IMR-90 (cell line): ENCODE measurements around the gene PRSS50. TPM values are rescaled to one million over a fixed set of nuclear protein-coding genes. Genes with fewer than 3 reads are reported as not detected.

Experiments
- ATAC-seq: fragments of 200-7000 bp; cut with Tn5 transposase; 2 replicates; pipeline ENCODE4 v1.9.1; 2020; ENCODE audit warnings: low read depth, mild to moderate bottlenecking, moderate library complexity
- BruUV-seq: library from RNA; stranded (reverse); fragments of 400-500 nt; replicated peaks from 2 replicates; lab custom pipeline; 2021; lab: Mats Ljungman, UMichigan
- CTCF ChIA-PET: fragments of 300-600 bp; formaldehyde crosslinking; extraction: SDS; loops from one replicate; lab custom pipeline; 2021; ENCODE audit warnings: antibody characterized with exemption; lab: Yijun Ruan, JAX
- POLR2A ChIA-PET: fragments of 300-600 bp; sonication (Branson Sonifier 250); formaldehyde crosslinking; loops from one replicate; lab custom pipeline; 2022; ENCODE audit warnings: antibody characterized with exemption; ENCODE audit not compliant: unreplicated experiment; lab: Charles Lee
- DNase-seq: peaks from one replicate; pipeline ENCODE4 v3.0.0; 2013
- H2AFZ ChIP-seq: replicated peaks from 2 replicates; pipeline ENCODE3; 2013; ENCODE audit warnings: low read length, mild to moderate bottlenecking; ENCODE audit not compliant: poor library complexity
- H2AK5ac ChIP-seq: 2 replicates; pipeline ENCODE4 v1.6.1; 2013; ENCODE audit warnings: low read depth, low read length, inconsistent platforms
- H2AK9ac ChIP-seq: replicated peaks from 2 replicates; pipeline ENCODE3; 2013; ENCODE audit warnings: mild to moderate bottlenecking, low read depth, low read length, moderate library complexity; ENCODE audit not compliant: poor library complexity
- H2BK120ac ChIP-seq: 2 replicates; pipeline ENCODE4 v1.6.1; 2013; ENCODE audit warnings: low read depth, low read length, inconsistent platforms
- H2BK15ac ChIP-seq: 3 replicates; pipeline ENCODE4 v1.6.1; 2013; ENCODE audit warnings: low read depth, low read length, inconsistent platforms
- H2BK20ac ChIP-seq: 2 replicates; pipeline ENCODE4 v1.6.1; 2013; ENCODE audit warnings: low read depth, mild to moderate bottlenecking, inconsistent platforms, low read length, moderate library complexity
- H2BK5ac ChIP-seq: 2 replicates; pipeline ENCODE4 v1.6.1; 2013; ENCODE audit warnings: mild to moderate bottlenecking, low read depth, low read length, inconsistent platforms; ENCODE audit not compliant: poor library complexity, severe bottlenecking
- H3K14ac ChIP-seq: replicated peaks from 2 replicates; pipeline ENCODE4 v1.6.1; 2013; ENCODE audit warnings: low read depth, low read length, inconsistent platforms
- H3K18ac ChIP-seq: 2 replicates; pipeline ENCODE4 v1.6.1; 2013; ENCODE audit warnings: low read depth, low read length, control low read depth
- H3K23ac ChIP-seq: 2 replicates; pipeline ENCODE4 v1.6.1; 2013; ENCODE audit warnings: low read depth, low read length, inconsistent platforms
- H3K27ac ChIP-seq: 2 replicates; pipeline ENCODE4 v1.5.1; 2013; ENCODE audit warnings: mild to moderate bottlenecking, control low read depth, low read length; ENCODE audit not compliant: insufficient read depth
- H3K27me3 ChIP-seq: 2 replicates; pipeline ENCODE4 v1.6.1; 2013; ENCODE audit warnings: low read length; ENCODE audit not compliant: control insufficient read depth, insufficient read depth
- H3K36me3 ChIP-seq: 2 replicates; pipeline ENCODE4 v1.6.1; 2013; ENCODE audit warnings: low read length, mixed read lengths; ENCODE audit not compliant: control insufficient read depth, insufficient read depth
- H3K4ac ChIP-seq: 2 replicates; pipeline ENCODE4 v1.6.1; 2013; ENCODE audit warnings: low read depth, low read length, inconsistent platforms
- H3K4me1 ChIP-seq: 2 replicates; pipeline ENCODE4 v1.6.1; 2013; ENCODE audit warnings: low read length, mixed read lengths; ENCODE audit not compliant: control insufficient read depth, insufficient read depth
- H3K4me2 ChIP-seq: 2 replicates; pipeline ENCODE4 v1.6.1; 2013; ENCODE audit warnings: low read depth, mild to moderate bottlenecking, control low read depth, low read length, moderate library complexity
- H3K4me3 ChIP-seq: 2 replicates; pipeline ENCODE4 v1.5.1; 2013; ENCODE audit warnings: low read depth, mild to moderate bottlenecking, control low read depth, low read length, moderate library complexity; ENCODE audit not compliant: insufficient read depth
- H3K56ac ChIP-seq: 2 replicates; pipeline ENCODE4 v1.6.1; 2013; ENCODE audit warnings: low read length, inconsistent platforms; ENCODE audit not compliant: insufficient read depth; ENCODE audit errors: extremely low read depth
- H3K79me1 ChIP-seq, 2 experiments: 2 replicates each; pipeline ENCODE4 v1.6.1; 2013; ENCODE audit warnings: low read length in 2 of 2, inconsistent platforms in 1 of 2, low read depth in 1 of 2
- H3K9ac ChIP-seq: 2 replicates; pipeline ENCODE4 v1.6.1; 2013; ENCODE audit warnings: low read depth, low read length, control low read depth
- H3K9me1 ChIP-seq: 2 replicates; pipeline ENCODE4 v1.6.1; 2013; ENCODE audit warnings: low read length, inconsistent platforms; ENCODE audit not compliant: insufficient read depth
- H3K9me3 ChIP-seq: 2 replicates; pipeline ENCODE4 v1.6.1; 2013; ENCODE audit warnings: low read length; ENCODE audit not compliant: control insufficient read depth, insufficient read depth
- H4K20me1 ChIP-seq: 2 replicates; pipeline ENCODE4 v1.6.1; 2013; ENCODE audit warnings: low read length, inconsistent platforms; ENCODE audit not compliant: insufficient read depth
- H4K5ac ChIP-seq: 2 replicates; pipeline ENCODE4 v1.6.1; 2013; ENCODE audit warnings: mild to moderate bottlenecking, low read depth, low read length, control low read depth
- H4K8ac ChIP-seq, 2 experiments: 2 replicates each; pipeline ENCODE4 v1.6.1; 2013; ENCODE audit warnings: low read depth in 2 of 2, low read length in 2 of 2, control low read depth in 1 of 2, inconsistent platforms in 1 of 2
- H4K91ac ChIP-seq: 2 replicates; pipeline ENCODE4 v1.6.1; 2013; ENCODE audit warnings: low read depth, low read length, inconsistent platforms; ENCODE audit not compliant: insufficient read depth
- BHLHE40 ChIP-seq: fragments of 150-350 bp; IDR thresholded peaks from 2 replicates; pipeline ENCODE4 v1.6.1; 2016; ENCODE audit warnings: mild to moderate bottlenecking, low read depth, low read length
- CEBPB ChIP-seq: IDR thresholded peaks from 2 replicates; pipeline ENCODE4 v1.6.1; 2012; ENCODE audit warnings: low read depth, low read length, improper control_type of control experiment
- CHD1 ChIP-seq: IDR thresholded peaks from 2 replicates; pipeline ENCODE4 v1.6.1; 2012; ENCODE audit warnings: low read depth, low read length, improper control_type of control experiment
- ELK1 ChIP-seq: fragments of 150-350 bp; IDR thresholded peaks from 2 replicates; pipeline ENCODE4 v1.6.1; 2016; ENCODE audit warnings: low read depth, mild to moderate bottlenecking, low read length, moderate library complexity, borderline replicate concordance
- FOS ChIP-seq: fragments of 150-350 bp; IDR thresholded peaks from 2 replicates; pipeline ENCODE4 v1.6.1; 2016; ENCODE audit warnings: low read depth, low read length
- MAFK ChIP-seq: IDR thresholded peaks from 2 replicates; pipeline ENCODE4 v1.6.1; 2012; ENCODE audit warnings: low read depth, low read length, improper control_type of control experiment
- MAZ ChIP-seq: IDR thresholded peaks from 2 replicates; pipeline ENCODE4 v1.6.1; 2012; ENCODE audit warnings: low read depth, mild to moderate bottlenecking, low read length, improper control_type of control experiment, moderate library complexity, borderline replicate concordance
- MXI1 ChIP-seq: IDR thresholded peaks from 2 replicates; pipeline ENCODE4 v1.6.1; 2012; ENCODE audit warnings: low read depth, mild to moderate bottlenecking, low read length, moderate library complexity, borderline replicate concordance
- NFE2L2 ChIP-seq: fragments of 150-350 bp; IDR thresholded peaks from 2 replicates; pipeline ENCODE4 v1.6.1; 2016; ENCODE audit warnings: low read depth, mild to moderate bottlenecking, low read length
- POLR2A ChIP-seq: IDR thresholded peaks from 2 replicates; pipeline ENCODE4 v1.6.1; 2012; ENCODE audit warnings: mild to moderate bottlenecking, low read depth, low read length
- RAD21 ChIP-seq: IDR thresholded peaks from 2 replicates; pipeline ENCODE4 v1.6.1; 2012; ENCODE audit warnings: low read length, improper control_type of control experiment
- RCOR1 ChIP-seq: IDR thresholded peaks from 2 replicates; pipeline ENCODE4 v1.6.1; 2012; ENCODE audit warnings: mild to moderate bottlenecking, low read length, improper control_type of control experiment; ENCODE audit not compliant: insufficient replicate concordance
- RFX5 ChIP-seq: IDR thresholded peaks from 2 replicates; pipeline ENCODE4 v1.8.0; 2012; ENCODE audit warnings: low read depth, mild to moderate bottlenecking, low read length, moderate library complexity
- SMC3 ChIP-seq: fragments of 150-350 bp; IDR thresholded peaks from 2 replicates; pipeline ENCODE4 v1.6.1; 2016; ENCODE audit warnings: low read depth, mild to moderate bottlenecking, antibody characterized with exemption, low read length, moderate library complexity
- USF2 ChIP-seq: fragments of 150-350 bp; IDR thresholded peaks from 2 replicates; pipeline ENCODE4 v1.6.1; 2017; ENCODE audit warnings: mild to moderate bottlenecking, antibody characterized with exemption, low read length, low read depth
- WGBS, 2 experiments: methylation state at CpG; one replicate each; pipeline versions ENCODE4 v1.1.5 to v1.1.7; 2013; ENCODE audit warnings: missing lambda C conversion rate in 2 of 2; ENCODE audit not compliant: insufficient read length in 1 of 2; ENCODE audit errors: extremely low coverage in 2 of 2; 5-methylcytosine and 5-hydroxymethylcytosine counted together
- dilution Hi-C: fragments of 300-500 bp; cut with HindIII; formaldehyde crosslinking; loops from one replicate; pipeline ENCODE4 v1.14.3; 2018; ENCODE audit warnings: low sequenced_read_pairs; ENCODE audit not compliant: unreplicated experiment
- in situ Hi-C: fragments of 300-500 bp; cut with MboI; formaldehyde crosslinking; loops from 3 replicates; pipeline ENCODE4 v1.14.3; 2019; ENCODE audit warnings: low sequenced_read_pairs, inconsistent platforms, mixed read lengths
- intact Hi-C: fragments of 100-400 bp; cut with micrococcal nuclease; formaldehyde crosslinking; loops from 2 replicates; pipeline ENCODE4 v1.10.0; 2022
- polyA plus RNA-seq, 3 experiments: library from polyadenylated mRNA; depleted of rRNA; stranded (reverse); fragments of >200 nt; gene quantifications; 2 replicates each; pipeline ENCODE4 v1.2.3, GENCODE V29; 2012; ENCODE audit warnings: low replicate concordance in 1 of 3
- total RNA-seq: library from RNA; depleted of rRNA; stranded (reverse); fragments of >200 nt; gene quantifications from 2 replicates; pipeline ENCODE4 v1.2.3, GENCODE V29; 2012
- TF ChIP-seq, protein P1 (sequence below): conservative IDR thresholded peaks from 2 replicates; pipeline ENCODE4 v1.5.1; 2012; ENCODE audit warnings: mild to moderate bottlenecking, low read depth, low read length, improper control_type of control experiment

The PRSS50 gene
- total and polyA plus RNA-seq, 2 of the 4 experiments (the other 2 are of a cell fraction) = not detected

DNA sequence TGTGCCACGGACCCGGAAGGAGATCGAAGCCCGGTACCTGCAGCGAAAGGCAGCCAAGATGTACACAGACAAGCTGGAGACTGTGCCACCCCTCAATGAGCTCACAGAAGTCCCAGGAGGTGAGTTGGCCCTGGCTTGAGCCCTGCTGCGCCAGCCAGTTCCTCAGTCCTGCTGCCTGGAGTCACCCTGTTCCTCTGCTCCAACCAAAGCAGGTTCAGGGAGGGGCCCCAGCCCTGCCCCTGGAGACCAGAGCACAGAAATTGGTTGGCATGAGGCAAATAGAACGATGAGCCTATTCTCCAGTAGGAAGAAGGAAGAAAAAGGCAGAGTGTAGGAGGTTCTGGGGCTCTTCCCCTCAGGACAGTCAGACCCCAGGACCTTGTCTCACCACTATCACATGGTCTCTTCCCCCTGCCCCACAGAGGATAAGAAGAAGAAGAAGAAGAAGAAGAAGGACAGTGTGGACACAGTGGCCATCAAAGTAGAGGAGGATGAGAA lies 8.5 kb downstream of the PRSS50 start:
- Histone ChIP-seq H3K18ac (no peak overlapping the region), H3K4me1 (peaks cover 3% of the 10 kb centered on the region; the same call in 1 of the 2 replicates), H2BK20ac (no peak overlapping the region), H3K4ac (no peak overlapping the region), H3K36me3 (no peaks in the 10 kb centered on the region), H3K27me3 (peaks cover 11% of the 10 kb centered on the region; the same call in 1 of the 2 replicates), H3K27ac (no peak overlapping the region), H3K4me2 (no peak overlapping the region), H3K9me3 (no peaks in the 10 kb centered on the region), H4K20me1 (peaks cover 3% of the 10 kb centered on the region; the same call in 1 of the 2 replicates), H3K4me3 (no peak overlapping the region), H3K56ac (no peak overlapping the region), H4K91ac (no peak overlapping the region), H3K79me1 (no peaks in the 10 kb centered on the region), H2BK5ac (no peak overlapping the region), H4K8ac (no peak overlapping the region), H2AFZ (no peak overlapping the region), H3K23ac (no peak overlapping the region), H3K9me1 (no peaks in the 10 kb centered on the region; the same call in 1 of the 2 replicates), H2BK120ac (no peak overlapping the region), H2BK15ac (no peak overlapping the region), H2AK9ac (no peak overlapping the region), H4K5ac (no peak overlapping the region), H2AK5ac (no peak overlapping the region), H3K14ac (no peak overlapping the region), H3K9ac (no peak overlapping the region)
- TF ChIP-seq MXI1 = no peak
- TF ChIP-seq RCOR1 = no peak
- no peak for TF ChIP-seq CEBPB
- TF ChIP-seq RFX5 = no peak
- no peak for TF ChIP-seq MAZ
- TF ChIP-seq SMC3 = no peak
- TF ChIP-seq RAD21 = no peak
- TF ChIP-seq ELK1 = no peak
- TF ChIP-seq MAFK = no peak
- no peak for TF ChIP-seq POLR2A
- TF ChIP-seq USF2 = no peak
- TF ChIP-seq NFE2L2 = no peak
- TF ChIP-seq CHD1 = no peak
- TF ChIP-seq BHLHE40 = no peak
- TF ChIP-seq, protein P1, sequence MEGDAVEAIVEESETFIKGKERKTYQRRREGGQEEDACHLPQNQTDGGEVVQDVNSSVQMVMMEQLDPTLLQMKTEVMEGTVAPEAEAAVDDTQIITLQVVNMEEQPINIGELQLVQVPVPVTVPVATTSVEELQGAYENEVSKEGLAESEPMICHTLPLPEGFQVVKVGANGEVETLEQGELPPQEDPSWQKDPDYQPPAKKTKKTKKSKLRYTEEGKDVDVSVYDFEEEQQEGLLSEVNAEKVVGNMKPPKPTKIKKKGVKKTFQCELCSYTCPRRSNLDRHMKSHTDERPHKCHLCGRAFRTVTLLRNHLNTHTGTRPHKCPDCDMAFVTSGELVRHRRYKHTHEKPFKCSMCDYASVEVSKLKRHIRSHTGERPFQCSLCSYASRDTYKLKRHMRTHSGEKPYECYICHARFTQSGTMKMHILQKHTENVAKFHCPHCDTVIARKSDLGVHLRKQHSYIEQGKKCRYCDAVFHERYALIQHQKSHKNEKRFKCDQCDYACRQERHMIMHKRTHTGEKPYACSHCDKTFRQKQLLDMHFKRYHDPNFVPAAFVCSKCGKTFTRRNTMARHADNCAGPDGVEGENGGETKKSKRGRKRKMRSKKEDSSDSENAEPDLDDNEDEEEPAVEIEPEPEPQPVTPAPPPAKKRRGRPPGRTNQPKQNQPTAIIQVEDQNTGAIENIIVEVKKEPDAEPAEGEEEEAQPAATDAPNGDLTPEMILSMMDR = no peak
- TF ChIP-seq FOS = no peak
- DNase-seq = no peak
- dilution Hi-C loops = no loop called here
- WGBS, 2 experiments = 87% methylated on average over 6 of the region's 7 CpGs; no CpG with 5 or more reads in 1 of the 2 experiments
- CTCF ChIA-PET = interaction anchor here (1.9 kb wide), 1 partner anchor 186 kb away, joined by 6 read pairs; no protein-coding TSS in a partner anchor
- intact Hi-C loops = no loop called here
- POLR2A ChIA-PET = no interaction called here
- no TSS peak for BruUV-seq
- no peak for ATAC-seq
- in situ Hi-C loops = loop anchor here (25.0 kb wide), 1 partner anchor 653 kb away; no protein-coding TSS in a partner anchor
